HEK293T (cell line): ENCODE measurements around the gene WWC2.

Experiments
- ELF4 ChIP-seq: fragments of 450-650 bp; IDR thresholded peaks from 2 replicates; pipeline ENCODE4 v1.6.1; 2017; ENCODE audit warnings: antibody characterized with exemption
- FOXM1 ChIP-seq: fragments of 450-650 bp; IDR thresholded peaks from 2 replicates; pipeline ENCODE4 v1.6.1; 2017; ENCODE audit warnings: mild to moderate bottlenecking, borderline replicate concordance
- HDGF ChIP-seq: fragments of 450-650 bp; IDR thresholded peaks from 2 replicates; pipeline ENCODE4 v1.6.1; 2017; ENCODE audit warnings: antibody characterized with exemption, borderline replicate concordance
- LEF1 ChIP-seq: fragments of 450-650 bp; IDR thresholded peaks from 2 replicates; pipeline ENCODE4 v1.6.1; 2017; ENCODE audit warnings: mild to moderate bottlenecking, borderline replicate concordance
- NFRKB ChIP-seq: fragments of 450-650 bp; IDR thresholded peaks from 2 replicates; pipeline ENCODE4 v1.6.1; 2016; ENCODE audit warnings: mild to moderate bottlenecking, moderate library complexity
- SP1 ChIP-seq: fragments of 450-650 bp; IDR thresholded peaks from 2 replicates; pipeline ENCODE4 v1.6.1; 2017

DNA sequence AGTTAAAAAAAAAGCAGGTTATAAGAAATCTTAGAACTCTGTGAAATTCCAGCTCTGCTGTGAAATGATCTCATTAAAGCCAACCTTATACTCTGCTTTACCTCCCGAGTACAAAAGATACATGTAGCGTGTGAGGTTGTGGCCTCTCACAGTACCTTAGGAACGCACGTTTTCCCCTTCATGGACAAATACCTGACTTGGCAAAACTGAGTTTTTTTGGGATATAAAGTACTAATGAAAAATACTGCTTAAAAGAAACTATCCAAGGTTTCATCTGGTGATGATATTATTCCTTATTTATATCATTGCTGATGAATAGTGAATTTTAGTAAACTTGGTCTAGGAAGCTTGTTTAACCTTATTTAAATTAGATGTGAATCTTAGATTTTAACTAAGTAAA lies 48.9 kb downstream of the WWC2 start:
- TF ChIP-seq HDGF (no peak), SP1 (no peak), FOXM1 (no peak), NFRKB (no peak), ELF4 (no peak), LEF1 (no peak)
